HG03469 (cell line): ENCODE data around the gene PDIA2.
"Not testable (repeated sequence)": the region's sequence is repeated elsewhere in the genome, so short reads cannot be mapped to it uniquely, and the experiment has no call there.

Experiments used
- ATAC-seq: cut with Tn5 transposase; IDR thresholded peaks from one replicate; pipeline ENCODE4 v1.9.1; 2021; ENCODE audit warnings: mild to moderate bottlenecking, moderate library complexity, moderate number of reproducible peaks; ENCODE audit not compliant: unreplicated experiment

PDIA2 gene

DNA sequence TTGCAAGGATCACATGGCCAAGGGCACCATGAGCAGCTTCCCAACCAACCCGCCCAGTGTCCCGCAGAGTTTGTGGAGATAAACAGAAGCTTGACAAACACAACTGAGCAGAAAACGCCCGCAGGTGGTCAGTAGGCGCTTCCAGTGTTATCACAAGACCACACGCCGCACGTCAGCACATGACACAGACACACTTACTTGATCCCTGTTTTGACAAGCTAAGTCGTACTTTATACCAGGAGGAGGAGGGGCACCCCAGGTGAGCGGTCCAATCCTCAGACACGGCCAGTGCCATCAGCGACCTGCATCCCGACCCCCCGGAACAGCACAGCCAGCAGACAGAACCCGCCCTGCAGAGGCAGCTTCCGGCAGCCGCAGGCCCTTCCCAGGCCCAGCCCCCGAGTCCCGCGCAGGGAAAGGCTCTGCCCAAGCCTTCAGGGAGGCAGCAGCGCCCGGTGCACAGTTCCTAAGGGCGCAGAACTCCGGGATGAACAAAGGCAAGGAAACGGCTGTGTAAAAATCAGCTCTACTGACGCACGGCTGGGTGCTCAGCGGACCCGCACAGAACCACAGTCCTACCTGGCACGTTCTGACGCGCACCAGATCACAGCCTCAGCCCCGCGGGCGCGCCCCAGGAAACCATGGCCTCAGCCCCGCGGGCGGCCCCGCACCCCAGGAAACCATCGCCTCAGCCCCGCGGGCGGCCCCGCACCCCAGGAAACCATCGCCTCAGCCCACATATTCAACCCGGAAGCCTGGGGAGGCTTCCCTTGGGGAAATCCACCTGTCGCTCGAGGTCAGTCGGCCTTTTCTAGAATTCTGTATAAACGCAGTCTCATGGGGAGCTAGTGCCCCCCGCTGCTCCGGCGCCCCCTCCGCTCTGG is 41.7 kb downstream of the PDIA2 start:
- ATAC-seq = no peak

DNA sequence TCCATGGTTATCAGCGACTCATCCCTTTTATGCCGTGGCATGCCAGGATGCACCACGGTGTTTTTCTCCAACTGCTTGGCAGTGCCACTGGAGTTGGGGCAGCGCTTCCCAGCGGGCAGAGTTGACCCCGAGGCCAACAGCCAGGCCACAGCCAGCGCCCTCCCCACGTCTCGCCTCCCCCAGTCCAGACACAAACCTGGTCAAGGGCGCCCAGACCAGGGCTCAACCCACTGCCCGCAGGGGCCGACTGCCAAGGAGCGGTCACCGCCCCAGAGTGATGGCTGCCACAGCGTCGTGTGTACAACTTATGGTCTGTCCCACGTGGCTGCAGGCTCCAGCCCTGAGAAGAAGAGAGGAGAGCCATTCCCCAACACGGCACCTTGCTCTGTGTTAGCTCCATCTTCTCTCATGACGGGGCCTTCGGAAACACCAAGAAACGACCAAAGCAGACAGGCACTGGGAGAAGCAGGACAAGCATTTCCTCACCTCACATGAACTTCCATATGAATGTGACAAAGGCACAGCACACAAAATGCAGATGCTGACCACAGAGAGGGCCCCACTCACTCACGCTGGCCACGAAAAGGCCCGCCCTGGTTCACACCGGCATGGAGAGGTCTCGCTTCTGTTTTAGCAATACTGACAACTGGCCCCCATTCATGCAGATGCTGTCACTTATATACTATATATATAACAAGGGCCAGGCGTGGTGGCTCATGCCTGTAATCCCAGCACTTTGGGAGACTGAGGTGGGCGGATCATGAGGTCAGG is 42.6 kb downstream of the PDIA2 start:
- ATAC-seq = no peak

DNA sequence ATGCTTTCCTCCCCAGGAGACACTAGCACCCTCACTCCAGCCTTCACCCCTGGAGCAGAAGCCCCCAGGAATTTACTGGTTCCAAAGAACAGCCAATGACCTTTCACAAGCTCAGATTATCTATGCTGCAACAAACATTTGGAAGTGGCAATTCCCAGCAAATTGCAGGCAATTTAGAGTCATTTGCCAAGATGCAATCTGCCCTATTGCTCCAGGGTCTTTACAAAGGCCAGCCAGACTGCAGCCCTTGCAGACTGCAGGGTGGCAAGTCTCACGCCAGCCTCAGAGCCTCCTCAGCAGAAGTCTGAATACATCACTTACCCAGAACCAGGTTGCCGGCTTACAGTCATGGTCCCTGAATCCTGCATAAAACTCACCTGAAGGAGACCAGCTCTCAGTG is 47.8 kb downstream of the PDIA2 start:
- no peak for ATAC-seq

DNA sequence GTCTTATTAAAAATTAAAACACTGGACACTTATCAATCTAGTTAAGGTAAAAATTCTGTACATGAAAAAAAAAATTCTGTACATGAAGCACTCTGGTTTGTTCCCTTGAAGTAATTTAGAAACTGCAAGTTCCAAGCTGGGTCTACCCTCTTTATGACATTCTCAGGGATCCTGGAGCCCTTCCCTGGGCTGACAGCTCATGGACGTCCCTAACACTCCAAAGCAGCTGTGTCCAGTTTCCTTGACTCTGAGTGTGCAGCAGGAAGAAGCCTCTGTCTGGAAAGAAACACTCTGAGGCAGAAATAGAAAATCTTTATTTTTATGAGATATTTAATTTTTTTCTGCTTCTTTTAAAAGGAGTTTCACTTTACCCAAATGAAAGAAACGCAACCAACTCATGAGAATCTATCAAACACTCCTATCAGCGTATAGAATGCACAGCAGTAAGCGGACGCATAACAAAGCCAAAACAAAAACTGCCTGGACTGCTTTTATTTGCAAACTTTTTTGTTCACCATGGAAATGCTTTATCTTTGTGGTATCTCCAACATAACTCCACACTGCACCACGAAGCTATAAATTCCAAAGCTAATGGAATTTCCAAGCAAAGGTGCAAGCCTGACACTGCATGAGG is 48.3 kb downstream of the PDIA2 start:
- ATAC-seq = not testable (repeated sequence)

DNA sequence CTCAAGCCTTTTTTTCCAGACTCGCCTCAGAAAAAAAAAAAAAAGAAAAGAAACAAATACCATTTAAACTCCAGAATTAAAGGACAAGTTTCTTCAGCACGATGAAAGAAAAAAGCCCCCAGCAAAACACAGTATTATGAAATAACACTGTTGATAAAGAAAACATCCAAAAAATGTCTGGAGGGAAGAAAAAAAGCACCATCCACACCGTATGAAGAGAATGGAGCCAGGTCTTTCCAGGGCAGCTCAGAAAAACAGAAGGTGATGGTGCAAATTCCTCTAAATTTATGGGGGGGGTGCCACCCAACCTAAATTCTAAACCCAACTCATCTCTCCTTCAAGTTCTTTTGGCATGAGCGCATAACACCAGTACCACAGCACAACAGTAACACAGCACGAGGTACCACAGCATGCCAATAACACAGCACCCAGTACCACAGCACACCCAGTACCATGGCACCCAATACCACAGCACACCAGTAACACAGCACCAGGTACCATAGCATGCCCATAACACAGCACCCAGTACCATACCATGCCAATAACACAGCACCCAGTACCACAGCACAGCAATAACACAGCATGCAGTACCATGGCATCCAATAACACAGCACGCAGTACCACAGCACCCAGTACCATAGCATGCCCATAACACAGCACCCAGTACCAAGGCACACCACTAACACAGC is 50.6 kb downstream of the PDIA2 start:
- ATAC-seq = no peak

DNA sequence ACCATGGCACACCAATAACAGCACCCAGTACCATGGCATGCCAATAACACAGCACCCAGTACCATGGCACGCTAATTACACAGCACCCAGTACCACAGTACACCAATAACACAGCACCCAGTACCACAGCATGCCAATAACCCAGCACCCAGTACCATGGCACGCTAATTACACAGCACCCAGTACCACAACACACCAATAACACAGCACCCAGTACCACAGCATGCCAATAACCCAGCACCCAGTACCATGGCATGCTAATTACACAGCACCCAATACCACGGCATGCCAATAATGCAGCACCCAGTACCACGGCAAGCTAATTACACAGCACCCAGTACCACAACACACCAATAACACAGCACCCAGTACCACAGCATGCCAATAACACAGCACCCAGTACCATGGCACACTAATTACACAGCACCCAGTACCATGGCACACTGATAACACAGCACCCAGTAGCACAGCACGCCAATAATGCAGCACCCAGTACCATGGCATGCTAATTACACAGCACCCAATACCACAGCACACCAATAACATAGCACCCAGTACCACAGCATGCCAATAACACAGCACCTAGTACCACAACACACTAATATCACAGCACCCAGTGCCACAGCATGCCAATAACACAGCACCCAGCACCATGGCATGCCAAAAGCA is 51.3 kb downstream of the PDIA2 start:
- ATAC-seq = not testable (repeated sequence)

DNA sequence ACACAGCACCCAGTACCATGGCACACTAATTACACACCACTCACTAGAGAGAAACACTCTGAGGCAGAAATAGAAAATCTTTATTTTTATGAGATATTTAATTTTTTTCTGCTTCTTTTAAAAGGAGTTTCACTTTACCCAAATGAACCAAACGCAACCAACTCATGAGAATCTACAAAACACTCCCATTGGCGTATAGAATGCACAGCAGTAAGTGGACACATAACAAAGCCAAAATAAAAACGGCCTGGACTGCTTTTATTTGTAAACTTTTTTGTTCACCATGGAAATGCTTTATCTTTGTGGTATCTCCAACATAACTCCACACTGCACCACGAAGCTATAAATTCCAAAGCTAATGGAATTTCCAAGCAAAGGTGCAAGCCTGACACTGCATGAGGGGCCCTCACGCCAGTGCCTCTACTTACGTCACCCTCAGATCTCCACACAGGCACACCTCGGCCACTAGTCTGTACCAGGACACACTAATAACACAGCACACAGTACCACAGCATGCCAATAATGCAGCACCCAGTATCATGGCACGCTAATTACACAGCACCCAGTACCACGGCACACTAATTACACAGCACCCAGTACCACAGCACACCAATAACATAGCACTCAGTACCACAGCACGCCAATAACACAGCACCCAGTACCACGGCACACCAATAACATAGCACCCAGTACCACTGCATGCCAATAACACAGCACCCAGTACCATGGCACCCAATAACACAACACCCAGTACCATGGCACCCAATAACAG is 52.1 kb downstream of the PDIA2 start:
- ATAC-seq = not testable (repeated sequence)

DNA sequence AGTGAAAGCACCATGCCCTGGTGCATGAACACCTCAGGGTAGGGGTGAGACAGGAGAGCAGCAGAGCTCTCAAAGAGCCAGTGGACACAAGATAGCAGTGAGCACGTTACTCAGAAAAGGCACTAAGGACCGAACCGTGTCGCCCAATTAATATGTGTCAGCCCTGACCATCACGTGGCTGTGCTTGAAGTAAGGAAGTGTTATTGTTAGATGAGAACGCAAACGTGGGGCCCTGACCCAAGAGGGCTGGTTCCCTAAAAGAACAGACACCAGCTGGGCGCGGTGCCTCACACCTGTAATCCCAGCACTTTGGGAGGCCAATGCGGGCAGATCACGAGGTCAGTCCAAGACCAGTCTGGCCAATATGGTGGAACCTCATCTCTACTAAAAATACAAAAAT is 53.3 kb downstream of the PDIA2 start:
- no peak for ATAC-seq
